ENCODE data around the gene TNFRSF4. TPM values are rescaled to one million over a fixed set of nuclear protein-coding genes. Genes with fewer than 3 reads are reported as not detected.

TNFRSF4 gene
- total RNA-seq, 4 donors from 2014 or later, result 0.39 to 3.7 (median 0.97) TPM

DNA sequence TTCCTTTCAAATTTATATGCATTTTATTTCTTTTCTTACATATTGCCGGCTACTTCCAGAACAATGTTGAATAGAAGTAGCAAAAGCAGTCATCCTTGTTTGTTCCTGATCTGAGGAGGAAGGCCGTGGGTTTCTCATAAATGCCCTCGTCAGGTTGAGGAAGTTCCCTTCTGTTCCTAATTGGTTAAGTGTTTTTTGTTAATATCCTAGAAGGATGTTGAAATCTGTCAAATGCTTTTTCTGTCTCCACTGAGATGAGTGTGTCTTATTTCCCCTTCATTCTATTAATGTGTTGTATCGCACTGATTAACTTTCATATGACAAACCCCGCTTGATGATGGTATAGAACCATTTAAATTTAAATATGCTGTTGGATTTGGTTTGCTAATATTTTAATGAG, 24.8 kb downstream of the TNFRSF4 start:
- Histone ChIP-seq H3K27me3 (no peaks in the 10 kb centered on the region), H3K27ac (no peak overlapping the region), H3K36me3 (no peaks in the 10 kb centered on the region), H3K4me3 (no peak overlapping the region), H3K4me1 (no peaks in the 10 kb centered on the region), H3K9me3 (peaks cover 0 to 27% (median 0%) of the 10 kb centered on the region in 4 donors)
- DNase-seq (ENCODE audit: low spot score in 2 of 2), result no peak
- WGBS, 2 donors, result 65 to 68% methylated on average over 5 of the region's 5 CpGs
- TF ChIP-seq, protein P1, sequence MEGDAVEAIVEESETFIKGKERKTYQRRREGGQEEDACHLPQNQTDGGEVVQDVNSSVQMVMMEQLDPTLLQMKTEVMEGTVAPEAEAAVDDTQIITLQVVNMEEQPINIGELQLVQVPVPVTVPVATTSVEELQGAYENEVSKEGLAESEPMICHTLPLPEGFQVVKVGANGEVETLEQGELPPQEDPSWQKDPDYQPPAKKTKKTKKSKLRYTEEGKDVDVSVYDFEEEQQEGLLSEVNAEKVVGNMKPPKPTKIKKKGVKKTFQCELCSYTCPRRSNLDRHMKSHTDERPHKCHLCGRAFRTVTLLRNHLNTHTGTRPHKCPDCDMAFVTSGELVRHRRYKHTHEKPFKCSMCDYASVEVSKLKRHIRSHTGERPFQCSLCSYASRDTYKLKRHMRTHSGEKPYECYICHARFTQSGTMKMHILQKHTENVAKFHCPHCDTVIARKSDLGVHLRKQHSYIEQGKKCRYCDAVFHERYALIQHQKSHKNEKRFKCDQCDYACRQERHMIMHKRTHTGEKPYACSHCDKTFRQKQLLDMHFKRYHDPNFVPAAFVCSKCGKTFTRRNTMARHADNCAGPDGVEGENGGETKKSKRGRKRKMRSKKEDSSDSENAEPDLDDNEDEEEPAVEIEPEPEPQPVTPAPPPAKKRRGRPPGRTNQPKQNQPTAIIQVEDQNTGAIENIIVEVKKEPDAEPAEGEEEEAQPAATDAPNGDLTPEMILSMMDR (IDR thresholded peaks at IDR 0.05), result no peak
- TF ChIP-seq EP300 (IDR thresholded peaks at IDR 0.05) (no peak), POLR2A (IDR thresholded peaks at IDR 0.05) (no peak)

DNA sequence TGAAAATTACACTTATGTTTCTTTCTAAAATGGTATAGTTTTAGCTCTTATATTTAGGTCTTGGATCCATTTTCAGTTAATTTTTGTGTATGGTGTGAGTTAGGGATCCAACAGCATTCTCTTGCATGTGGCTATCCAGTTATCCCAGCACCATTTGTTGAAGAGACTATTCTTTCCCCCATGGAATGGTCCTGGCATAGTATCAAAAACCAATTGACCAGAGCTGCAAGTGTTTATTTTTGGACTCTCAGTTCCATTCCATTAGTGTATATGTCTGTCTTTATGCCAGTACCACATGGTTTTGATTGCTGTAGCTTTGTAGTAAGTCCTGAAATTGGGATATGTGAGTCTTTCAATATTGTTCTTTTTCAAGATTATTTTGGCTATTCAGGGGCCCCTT, 26.0 kb downstream of the TNFRSF4 start:
- no peak for DNase-seq (ENCODE audit: low spot score in 2 of 2)
- Histone ChIP-seq H3K9me3 (peaks cover 0 to 15% (median 0%) of the 10 kb centered on the region in 4 donors), H3K4me3 (no peak overlapping the region), H3K27me3 (peaks cover 0 to 8% of the 10 kb centered on the region in 2 donors), H3K36me3 (no peaks in the 10 kb centered on the region), H3K4me1 (no peaks in the 10 kb centered on the region), H3K27ac (no peak overlapping the region)
- TF ChIP-seq, protein P1 (IDR thresholded peaks at IDR 0.05), result no peak
- TF ChIP-seq EP300 (IDR thresholded peaks at IDR 0.05) (no peak), POLR2A (IDR thresholded peaks at IDR 0.05) (no peak)

DNA sequence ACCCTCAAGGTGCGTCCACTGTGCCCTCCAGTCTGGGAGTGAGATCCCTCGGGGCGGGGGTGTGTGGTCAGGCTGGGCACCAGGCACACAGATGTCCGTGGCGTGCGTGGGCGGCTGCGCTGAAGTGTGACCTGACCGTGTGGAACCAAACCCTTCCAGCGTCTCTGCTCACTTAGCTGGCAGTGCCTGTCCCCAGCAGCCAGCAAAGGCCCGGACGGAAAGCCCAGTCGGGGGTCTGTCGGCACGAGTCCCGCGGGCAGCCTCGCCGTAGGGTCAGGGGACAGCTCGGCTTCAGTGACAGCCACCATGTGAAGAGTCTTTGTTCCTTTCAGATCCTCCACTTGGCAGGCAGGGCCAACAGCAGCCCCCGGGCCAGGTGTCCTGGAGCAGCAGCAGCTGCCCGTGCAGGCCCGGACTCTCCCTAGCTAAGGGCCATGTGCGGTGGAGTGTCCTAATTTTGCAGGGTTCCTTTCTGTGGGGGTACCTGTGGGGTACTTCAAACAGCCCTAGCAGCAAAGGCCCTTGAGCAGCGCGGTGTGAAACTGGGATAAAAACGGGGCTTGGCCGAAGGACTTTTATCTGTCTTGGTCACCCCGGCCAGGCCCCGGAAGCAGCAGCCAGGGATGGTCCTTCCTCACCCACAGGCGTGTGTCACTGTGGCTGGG, 28.7 kb downstream of the TNFRSF4 start:
- Histone ChIP-seq H3K27me3 (peaks cover 0 to 33% of the 10 kb centered on the region in 2 donors), H3K9me3 (peaks cover 0 to 4% (median 0%) of the 10 kb centered on the region in 4 donors), H3K36me3 (no peaks in the 10 kb centered on the region), H3K4me3 (no peak overlapping the region), H3K27ac (no peak overlapping the region), H3K4me1 (peaks cover 0 to 6% (median 0%) of the 10 kb centered on the region in 4 donors)
- TF ChIP-seq EP300 (IDR thresholded peaks at IDR 0.05) (no peak), POLR2A (IDR thresholded peaks at IDR 0.05) (no peak)
- TF ChIP-seq, protein P1 (IDR thresholded peaks at IDR 0.05), result no peak
- DNase-seq (ENCODE audit: low spot score in 2 of 2), result no peak
- 76 to 80% methylated on average over 9 to 24 of the region's 31 CpGs for WGBS, 2 donors

DNA sequence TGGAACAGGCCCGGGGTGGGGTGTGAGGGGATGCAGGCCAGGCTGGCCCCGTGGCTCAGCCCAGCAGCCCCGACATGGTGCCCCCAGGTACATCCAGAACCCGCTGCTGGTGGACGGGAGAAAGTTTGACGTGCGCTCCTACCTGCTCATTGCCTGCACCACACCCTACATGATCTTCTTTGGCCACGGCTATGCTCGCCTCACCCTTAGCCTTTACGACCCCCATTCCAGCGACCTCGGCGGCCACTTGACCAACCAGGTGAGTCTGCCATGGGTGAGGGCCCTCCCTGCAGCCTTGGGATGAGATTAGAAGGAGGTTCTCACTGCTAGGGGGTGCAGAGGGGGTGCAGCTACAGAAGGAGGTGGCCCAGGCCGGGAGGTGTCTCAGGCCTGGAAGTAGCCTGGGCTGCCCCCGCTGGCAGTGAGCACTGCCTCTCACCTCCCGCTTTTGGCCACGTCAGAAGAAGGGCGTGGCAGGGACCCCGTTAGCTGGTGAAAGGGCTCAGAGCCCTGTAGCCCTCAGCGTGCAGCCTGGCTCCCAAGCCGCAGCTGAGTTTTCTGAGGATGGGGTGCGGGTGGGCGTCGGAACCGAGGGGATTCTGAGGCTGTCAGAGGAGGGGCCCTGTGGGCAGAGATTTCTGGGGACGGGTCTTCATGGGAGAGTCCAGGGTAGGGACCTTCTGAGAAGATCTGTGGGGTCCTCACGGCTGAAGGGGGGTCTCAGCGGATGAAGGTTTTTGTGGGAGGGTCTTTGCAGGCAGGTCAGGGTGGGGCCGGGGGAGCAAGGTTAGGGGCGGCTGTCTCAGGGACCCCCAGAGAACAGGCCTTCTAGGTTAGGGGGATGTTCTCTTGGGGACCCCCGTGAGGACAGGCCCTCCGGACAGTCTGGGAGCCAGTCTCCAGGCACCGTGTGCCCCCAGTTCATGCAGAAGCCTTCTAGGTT, 29.8 kb downstream of the TNFRSF4 start:
- DNase-seq (ENCODE audit: low spot score in 2 of 2), result no peak
- 82 to 86% methylated on average over 30 to 31 of the region's 33 CpGs for WGBS, 2 donors
- TF ChIP-seq EP300 (IDR thresholded peaks at IDR 0.05) (no peak), POLR2A (IDR thresholded peaks at IDR 0.05) (no peak)
- TF ChIP-seq, protein P1 (IDR thresholded peaks at IDR 0.05), result no peak

More for the DNA sequence above, 29.8 kb downstream of the TNFRSF4 start:
- Histone ChIP-seq H3K27ac (no peak overlapping the region), H3K36me3 (no peaks in the 10 kb centered on the region), H3K4me3 (no peak overlapping the region), H3K27me3 (peaks cover 0 to 44% of the 10 kb centered on the region in 2 donors), H3K4me1 (peaks cover 0 to 6% (median 0%) of the 10 kb centered on the region in 4 donors), H3K9me3 (peaks cover 0 to 4% (median 0%) of the 10 kb centered on the region in 4 donors)

All from tibial nerve (tissue), 4 donors.